ENCODE data around the gene CCDC106. TPM values are rescaled to one million over a fixed set of nuclear protein-coding genes. Genes with fewer than 3 reads are reported as not detected.

The CCDC106 gene
- total RNA-seq, 4 donors from 2014 or later: 1.8 to 24.1 (median 8.4) TPM

DNA sequence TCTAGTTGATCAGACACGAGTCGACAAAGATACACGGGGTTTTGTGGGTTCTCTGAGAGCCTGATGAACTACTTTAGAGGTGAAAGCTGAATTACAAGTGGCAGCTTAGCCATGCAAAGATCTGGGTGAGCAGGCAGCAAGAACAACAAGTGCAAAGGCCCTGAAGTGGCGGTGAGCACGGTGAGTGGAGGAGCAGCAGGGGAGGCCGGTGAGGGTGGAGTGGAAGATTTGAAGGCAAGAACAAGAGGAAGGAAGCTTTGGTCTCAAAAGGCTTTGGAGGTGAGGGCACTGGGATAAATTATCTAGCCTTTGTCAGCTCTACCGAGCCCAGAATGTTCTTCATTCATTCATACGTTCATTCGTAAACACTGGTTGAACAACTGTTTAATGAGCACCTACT lies 41.2 kb upstream of the CCDC106 start:
- TF ChIP-seq, protein P1, sequence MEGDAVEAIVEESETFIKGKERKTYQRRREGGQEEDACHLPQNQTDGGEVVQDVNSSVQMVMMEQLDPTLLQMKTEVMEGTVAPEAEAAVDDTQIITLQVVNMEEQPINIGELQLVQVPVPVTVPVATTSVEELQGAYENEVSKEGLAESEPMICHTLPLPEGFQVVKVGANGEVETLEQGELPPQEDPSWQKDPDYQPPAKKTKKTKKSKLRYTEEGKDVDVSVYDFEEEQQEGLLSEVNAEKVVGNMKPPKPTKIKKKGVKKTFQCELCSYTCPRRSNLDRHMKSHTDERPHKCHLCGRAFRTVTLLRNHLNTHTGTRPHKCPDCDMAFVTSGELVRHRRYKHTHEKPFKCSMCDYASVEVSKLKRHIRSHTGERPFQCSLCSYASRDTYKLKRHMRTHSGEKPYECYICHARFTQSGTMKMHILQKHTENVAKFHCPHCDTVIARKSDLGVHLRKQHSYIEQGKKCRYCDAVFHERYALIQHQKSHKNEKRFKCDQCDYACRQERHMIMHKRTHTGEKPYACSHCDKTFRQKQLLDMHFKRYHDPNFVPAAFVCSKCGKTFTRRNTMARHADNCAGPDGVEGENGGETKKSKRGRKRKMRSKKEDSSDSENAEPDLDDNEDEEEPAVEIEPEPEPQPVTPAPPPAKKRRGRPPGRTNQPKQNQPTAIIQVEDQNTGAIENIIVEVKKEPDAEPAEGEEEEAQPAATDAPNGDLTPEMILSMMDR (IDR thresholded peaks at IDR 0.05; ENCODE audit: low read depth): no peak

DNA sequence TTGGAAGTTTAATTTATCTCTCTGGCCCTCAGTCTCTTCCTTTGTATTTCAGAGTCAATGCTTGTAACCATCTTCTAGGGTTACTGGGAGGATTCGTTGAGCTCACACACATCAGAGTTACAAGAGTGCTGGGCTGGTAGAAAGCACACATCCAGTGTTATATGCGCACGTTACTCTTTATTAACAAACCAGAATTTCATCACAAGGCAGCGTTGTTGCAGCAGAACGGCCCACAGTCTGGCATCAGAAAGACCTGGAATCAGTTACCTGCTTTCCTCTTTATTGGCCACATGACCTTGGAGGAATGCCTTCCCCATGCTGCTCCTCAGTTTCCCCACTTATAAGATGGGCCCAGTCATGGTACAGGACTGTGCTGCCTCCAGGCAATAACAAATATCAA lies 38.7 kb upstream of the CCDC106 start:
- TF ChIP-seq, protein P1 (IDR thresholded peaks at IDR 0.05; ENCODE audit: low read depth): no peak

DNA sequence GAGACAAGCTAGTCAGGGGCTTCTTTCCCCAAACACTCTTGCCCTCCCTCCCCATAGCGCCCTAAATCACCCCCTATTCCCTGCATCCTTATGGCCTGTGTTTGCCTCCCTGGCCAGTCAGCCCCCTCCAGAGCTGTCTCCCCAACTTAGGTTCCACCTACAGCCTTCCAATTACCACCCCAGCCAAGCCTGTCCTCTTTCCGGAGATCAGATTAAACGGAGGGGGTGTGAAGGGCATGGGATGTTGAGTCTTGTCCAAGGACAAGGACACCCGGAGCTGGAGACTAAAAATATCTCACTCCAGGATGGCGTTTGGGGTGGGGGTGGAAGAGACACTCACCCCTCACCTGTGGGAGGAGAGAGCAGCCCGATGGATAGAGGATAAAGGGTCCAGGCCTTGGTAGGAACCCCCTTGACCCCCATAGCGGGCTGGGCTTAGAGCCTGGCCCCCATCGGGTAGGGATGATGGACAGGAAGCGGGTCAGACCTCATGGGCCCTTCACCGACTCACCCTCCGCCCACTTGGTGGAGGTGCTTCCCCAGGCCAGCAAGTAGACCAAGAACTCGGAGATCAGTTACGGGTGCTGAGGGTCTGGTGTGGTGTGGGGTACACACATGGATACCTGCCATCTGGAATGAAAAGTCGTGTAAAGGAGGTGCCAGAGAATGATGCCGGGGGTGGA lies 36.6 kb upstream of the CCDC106 start:
- TF ChIP-seq, protein P1 (IDR thresholded peaks at IDR 0.05; ENCODE audit: low read depth): no peak

DNA sequence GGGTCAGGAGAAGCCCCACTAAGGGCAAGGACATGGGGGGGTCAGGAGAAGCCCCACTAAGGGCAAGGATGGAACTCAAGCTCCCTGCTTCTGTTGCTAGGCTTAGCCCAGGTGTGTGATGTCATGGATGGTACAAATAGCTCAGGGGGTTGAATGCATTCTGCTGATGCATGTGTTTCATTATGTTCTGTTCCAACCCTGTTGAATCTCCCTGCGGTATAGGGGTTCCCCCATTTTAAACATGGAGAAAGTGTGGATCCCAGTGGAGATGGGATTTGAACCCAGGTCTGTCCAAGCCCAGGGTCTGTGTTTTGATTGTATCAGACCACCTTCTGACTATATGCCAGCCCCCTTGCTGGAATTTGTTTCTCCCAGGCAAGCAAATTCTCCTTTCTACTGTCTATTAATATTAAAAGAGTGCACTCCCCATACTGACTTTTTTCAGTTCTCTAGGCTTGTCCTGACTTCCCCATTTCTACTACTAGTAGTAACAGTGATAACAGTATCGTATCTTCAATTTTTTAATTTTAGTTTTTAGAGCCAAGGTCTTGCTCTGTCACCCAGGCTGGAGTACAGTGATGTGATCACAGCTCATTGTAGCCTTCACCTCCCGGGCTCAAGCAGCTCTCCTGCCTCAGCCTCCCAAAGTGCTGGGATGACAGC lies 35.9 kb upstream of the CCDC106 start:
- TF ChIP-seq, protein P1 (IDR thresholded peaks at IDR 0.05; ENCODE audit: low read depth): no peak

DNA sequence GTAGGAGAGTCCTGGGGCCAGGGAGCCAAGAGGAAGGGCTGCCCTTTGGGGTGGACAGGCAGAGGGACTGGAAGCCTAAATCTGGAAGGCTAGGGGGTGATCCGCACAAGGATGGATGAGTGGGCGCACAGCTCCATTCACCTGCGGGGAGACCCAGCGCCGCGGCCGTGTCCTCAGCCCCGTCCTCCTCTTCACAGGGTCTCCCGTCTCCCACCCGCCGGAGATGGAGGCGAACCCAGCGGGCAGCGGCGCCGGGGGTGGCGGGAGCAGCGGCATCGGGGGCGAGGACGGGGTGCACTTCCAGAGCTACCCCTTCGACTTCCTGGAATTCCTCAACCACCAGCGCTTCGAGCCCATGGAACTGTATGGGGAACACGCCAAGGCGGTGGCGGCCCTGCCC lies 34.6 kb upstream of the CCDC106 start:
- TF ChIP-seq, protein P1 (IDR thresholded peaks at IDR 0.05; ENCODE audit: low read depth): no peak

DNA sequence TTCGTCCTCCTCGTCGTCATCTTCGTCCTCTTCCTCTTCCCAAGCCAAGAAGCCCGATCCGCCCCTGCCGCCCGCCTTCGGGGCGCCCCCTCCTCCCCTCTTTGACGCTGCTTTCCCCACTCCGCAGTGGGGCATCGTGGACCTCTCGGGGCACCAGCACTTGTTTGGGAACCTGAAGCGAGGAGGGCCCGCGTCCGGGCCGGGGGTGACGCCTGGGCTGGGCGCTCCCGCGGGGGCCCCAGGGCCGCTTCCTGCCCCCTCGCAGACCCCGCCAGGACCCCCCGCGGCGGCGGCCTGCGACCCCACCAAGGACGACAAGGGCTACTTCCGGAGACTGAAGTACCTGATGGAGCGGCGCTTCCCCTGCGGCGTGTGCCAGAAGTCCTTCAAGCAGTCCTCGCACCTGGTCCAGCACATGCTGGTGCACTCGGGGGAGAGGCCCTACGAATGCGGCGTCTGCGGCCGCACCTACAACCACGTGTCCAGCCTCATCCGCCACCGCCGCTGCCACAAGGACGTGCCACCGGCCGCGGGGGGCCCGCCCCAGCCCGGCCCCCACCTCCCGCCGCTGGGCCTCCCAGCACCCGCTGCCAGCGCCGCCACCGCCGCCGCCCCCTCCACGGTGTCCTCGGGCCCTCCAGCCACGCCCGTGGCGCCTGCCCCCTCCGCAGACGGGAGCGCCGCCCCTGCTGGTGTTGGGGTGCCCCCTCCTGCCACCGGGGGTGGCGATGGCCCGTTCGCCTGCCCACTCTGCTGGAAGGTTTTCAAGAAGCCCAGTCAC lies 33.9 kb upstream of the CCDC106 start:
- TF ChIP-seq, protein P1 (IDR thresholded peaks at IDR 0.05; ENCODE audit: low read depth): no peak

Measured in subcutaneous adipose tissue (tissue), 4 donors.